B cell (primary cell): Measurements from ENCODE around the gene METAP1D. TPM values are rescaled to one million over a fixed set of nuclear protein-coding genes. Genes with fewer than 3 reads are reported as not detected.
"Not testable (repeated sequence)": the region's sequence is repeated elsewhere in the genome, so short reads cannot be mapped to it uniquely, and the experiment has no call there.

Experiments used
- ATAC-seq: fragments of 200-7000 bp; cut with Tn5 transposase; one replicate; pipeline ENCODE4 v1.10.0; 2021; ENCODE audit warnings: low read depth, mild to moderate bottlenecking, moderate number of reproducible peaks, moderate library complexity
- CTCF ChIA-PET: fragments of 350-600 bp; sonication (Branson Sonifier 250); formaldehyde crosslinking; loops from one replicate; lab custom pipeline; 2021; ENCODE audit warnings: antibody characterized with exemption, inconsistent platforms; lab: Charles Lee
- POLR2A ChIA-PET: fragments of 350-600 bp; sonication (Branson Sonifier 250); formaldehyde crosslinking; loops from one replicate; lab custom pipeline; 2021; ENCODE audit warnings: antibody characterized with exemption; lab: Charles Lee
- DNase-seq: peaks from one replicate; pipeline ENCODE4 v3.0.0; 2013
- H2AFZ ChIP-seq: 2 replicates; pipeline ENCODE4 v1.6.1; 2012; ENCODE audit warnings: mild to moderate bottlenecking, low read depth, low read length; ENCODE audit not compliant: insufficient read depth, poor library complexity, severe bottlenecking
- H3K27ac ChIP-seq, 2 donors: 1 replicate in 1 of 2; 2 replicates in 1 of 2; pipeline ENCODE4 v1.5.1; 2012 to 2013; ENCODE audit warnings: low read length in 2 of 2, mild to moderate bottlenecking in 2 of 2, moderate library complexity in 1 of 2
- H3K27me3 ChIP-seq, 4 experiments: fragments of 200-600 bp in 1 of 4; sonication (generic) in 1 of 4; replicated peaks in 1 of 4; 1 replicate in 2 of 4; 2 replicates in 2 of 4; pipeline versions ENCODE4 v1.6.1 to v1.7.0; 2013 to 2016; ENCODE audit warnings: low read length in 3 of 4, mild to moderate bottlenecking in 2 of 4, mixed read lengths in 1 of 4, moderate library complexity in 1 of 4; ENCODE audit not compliant: insufficient read depth in 4 of 4, control insufficient read depth in 3 of 4; ENCODE audit errors: control extremely low read depth in 1 of 4
- H3K36me3 ChIP-seq, 2 experiments: replicated peaks in 1 of 2; 1 replicate in 1 of 2; 2 replicates in 1 of 2; pipeline versions ENCODE4 v1.6.1 to v1.7.1; 2013; ENCODE audit warnings: low read length in 1 of 2; ENCODE audit not compliant: insufficient read depth in 2 of 2, control insufficient read depth in 1 of 2; ENCODE audit errors: control extremely low read depth in 1 of 2, extremely low read depth in 1 of 2
- H3K4me1 ChIP-seq, 2 donors: fragments of 200-600 bp in 1 of 2; sonication (generic) in 1 of 2; 1 replicate in 1 of 2; 2 replicates in 1 of 2; pipeline versions ENCODE4 v1.5.1 to v1.6.1; 2013 to 2017; ENCODE audit warnings: low read length in 2 of 2; ENCODE audit not compliant: control insufficient read depth in 2 of 2, insufficient read depth in 2 of 2
- H3K4me2 ChIP-seq: replicated peaks from 2 replicates; pipeline ENCODE3; 2012; ENCODE audit warnings: mild to moderate bottlenecking, low read depth, low read length; ENCODE audit not compliant: poor library complexity, severe bottlenecking
- H3K4me3 ChIP-seq, 5 experiments: fragments of 200-600 bp in 1 of 5; sonication (generic) in 1 of 5; 1 replicate in 3 of 5; 2 replicates in 2 of 5; pipeline versions ENCODE4 v1.5.1 to v1.7.0; 2011 to 2016; ENCODE audit warnings: low read length in 4 of 5, mild to moderate bottlenecking in 4 of 5, low read depth in 2 of 5, control low read depth in 1 of 5, moderate library complexity in 1 of 5; ENCODE audit not compliant: insufficient read depth in 1 of 5; ENCODE audit errors: control extremely low read depth in 1 of 5, extremely low read depth in 1 of 5
- H3K79me2 ChIP-seq: fragments of 200-600 bp; sonication (generic); one replicate; pipeline ENCODE4 v1.6.0; 2016; ENCODE audit warnings: low read length; ENCODE audit not compliant: control insufficient read depth, insufficient read depth
- H3K9ac ChIP-seq: fragments of 200-600 bp; sonication (generic); 2 replicates; pipeline ENCODE4 v1.6.1; 2017; ENCODE audit warnings: mild to moderate bottlenecking, low read length, moderate library complexity
- H3K9me3 ChIP-seq, 3 donors: one replicate each; pipeline versions ENCODE4 v1.6.1 to v1.7.1; 2013; ENCODE audit warnings: low read length in 2 of 3; ENCODE audit not compliant: control insufficient read depth in 2 of 3, insufficient read depth in 1 of 3; ENCODE audit errors: control extremely low read depth in 1 of 3
- H4K20me1 ChIP-seq: 2 replicates; pipeline ENCODE4 v1.6.0; 2012; ENCODE audit warnings: mild to moderate bottlenecking, low read length; ENCODE audit not compliant: insufficient read depth, control insufficient read depth, poor library complexity, severe bottlenecking
- H3K27ac Mint-ChIP-seq: one replicate; pipeline ENCODE4 v1.8.0; 2021; ENCODE audit warnings: mixed read lengths
- H3K27me3 Mint-ChIP-seq: one replicate; pipeline ENCODE4 v1.8.0; 2021; ENCODE audit warnings: mixed read lengths
- H3K4me1 Mint-ChIP-seq: one replicate; pipeline ENCODE4 v1.8.0; 2021; ENCODE audit warnings: mixed read lengths
- H3K4me3 Mint-ChIP-seq: one replicate; pipeline ENCODE4 v1.8.0; 2021; ENCODE audit warnings: mixed read lengths
- H3K9me3 Mint-ChIP-seq: one replicate; pipeline ENCODE4 v1.8.0; 2022; ENCODE audit warnings: mixed read lengths; ENCODE audit not compliant: insufficient read depth
- CTCF ChIP-seq: fragments of 200-600 bp; IDR thresholded peaks from one replicate; pipeline ENCODE4 v1.8.0; 2022; ENCODE audit warnings: antibody characterized with exemption, mild to moderate bottlenecking
- EZH2 ChIP-seq: IDR thresholded peaks from 2 replicates; pipeline ENCODE4 v1.6.1; 2012; ENCODE audit warnings: borderline replicate concordance, low read depth, mild to moderate bottlenecking, moderate library complexity, low read length; ENCODE audit not compliant: insufficient read depth, poor library complexity, severe bottlenecking
- WGBS: methylation state at CpG from one replicate; pipeline ENCODE4 v1.1.5; 2013; ENCODE audit warnings: missing lambda C conversion rate; ENCODE audit not compliant: insufficient coverage; 5-methylcytosine and 5-hydroxymethylcytosine counted together
- intact Hi-C: fragments of 100-400 bp; cut with micrococcal nuclease; formaldehyde crosslinking; loops from one replicate; pipeline ENCODE4 v1.10.0; 2022
- polyA plus RNA-seq: library from polyadenylated mRNA; depleted of rRNA; stranded (reverse); fragments of >200 nt; gene quantifications from 2 replicates; pipeline ENCODE4 v1.2.3, GENCODE V29; 2012
- total RNA-seq, 2 donors: library from RNA; stranded (reverse); fragments of 120-200 nt in 1 of 2; gene quantifications; 1 replicate in 1 of 2; 2 replicates in 1 of 2; pipeline versions ENCODE4 v1.2.3 to v1.2.4, GENCODE V29; 2013 to 2022

The METAP1D gene
- total and polyA plus RNA-seq, 2 donors (not counting 1 experiment from before 2014, with no cell fraction given), result 7.8 to 8.9 TPM

- peaks cover 0 to 5% of the 10 kb centered on the region in 2 experiments for H3K36me3 ChIP-seq
- ChIA-PET POLR2A (no interaction called here), CTCF (no interaction called here)
- no peak overlapping the region for H3K27ac ChIP-seq
- no peak overlapping the region for H3K4me3 Mint-ChIP-seq
- TF ChIP-seq EZH2, result no peak
- TF ChIP-seq CTCF, result no peak
- no peak for DNase-seq
- no peaks in the 10 kb centered on the region for H3K27me3 Mint-ChIP-seq
- no CpG with 5 or more reads among the region's 4 CpGs for WGBS
- no peaks in the 10 kb centered on the region for H3K4me1 ChIP-seq
- H3K27me3 ChIP-seq, result no peaks in the 10 kb centered on the region
- no peak overlapping the region for H3K4me2 ChIP-seq
- no peaks in the 10 kb centered on the region for H3K4me1 Mint-ChIP-seq
- no peak overlapping the region for H3K4me3 ChIP-seq
- no peak for ATAC-seq
- no peak overlapping the region for H3K27ac Mint-ChIP-seq
- intact Hi-C loops, result no loop called here
- no peak overlapping the region for H2AFZ ChIP-seq
- no peaks in the 10 kb centered on the region for H4K20me1 ChIP-seq
- H3K79me2 ChIP-seq, result no peaks in the 10 kb centered on the region
- no peaks in the 10 kb centered on the region for H3K9me3 Mint-ChIP-seq
- H3K9me3 ChIP-seq, result no peaks in the 10 kb centered on the region
- H3K9ac ChIP-seq, result no peak overlapping the region
Measured at GRCh38 chr2:172065111-172065510, 65.4 kb downstream of the METAP1D start.

- Histone ChIP-seq H4K20me1 (no peaks in the 10 kb centered on the region), H3K27me3 (no peaks in the 10 kb centered on the region), H3K9me3 (no peaks in the 10 kb centered on the region), H2AFZ (no peak overlapping the region), H3K79me2 (no peaks in the 10 kb centered on the region), H3K4me2 (no peak overlapping the region), H3K4me1 (no peaks in the 10 kb centered on the region), H3K4me3 (no peak overlapping the region), H3K27ac (no peak overlapping the region), H3K36me3 (peaks cover 0 to 5% of the 10 kb centered on the region in 2 experiments), H3K9ac (no peak overlapping the region)
- no peak for TF ChIP-seq CTCF
- TF ChIP-seq EZH2, result no peak
- CTCF ChIA-PET, result no interaction called here
- DNase-seq, result no peak
- Mint-ChIP-seq H3K4me3 (no peak overlapping the region), H3K27me3 (no peaks in the 10 kb centered on the region), H3K4me1 (no peaks in the 10 kb centered on the region), H3K9me3 (no peaks in the 10 kb centered on the region), H3K27ac (no peak overlapping the region)
- intact Hi-C loops, result no loop called here
- ATAC-seq, result no peak
- POLR2A ChIA-PET, result no interaction called here
- WGBS, result 96% methylated on average over 3 of the region's 4 CpGs
Measured at GRCh38 chr2:172066394-172066886, 66.7 kb downstream of the METAP1D start.

GRCh38 chr2:172067905-172068304 is 68.2 kb downstream of the METAP1D start:
- H3K4me2 ChIP-seq, H2AFZ ChIP-seq, H4K20me1 ChIP-seq, H3K4me3 Mint-ChIP-seq, H3K27me3 Mint-ChIP-seq, H3K27ac ChIP-seq, H3K4me1 Mint-ChIP-seq, H3K4me3 ChIP-seq, H3K9me3 ChIP-seq, DNase-seq, POLR2A ChIA-PET, H3K9ac ChIP-seq, ATAC-seq, H3K9me3 Mint-ChIP-seq, H3K79me2 ChIP-seq, H3K27me3 ChIP-seq, H3K36me3 ChIP-seq, H3K4me1 ChIP-seq, CTCF ChIA-PET, H3K27ac Mint-ChIP-seq, intact Hi-C loops: not testable (repeated sequence)
- WGBS, result no CpG with 5 or more reads among the region's 4 CpGs
